ENCODE results near the gene HCRTR2. TPM values are rescaled to one million over a fixed set of nuclear protein-coding genes. Genes with fewer than 3 reads are reported as not detected.
A peak's percentile ranks its signal among the peaks of the same experiment; 100 is the strongest.

HCRTR2 gene
- polyA plus RNA-seq, 1 experiment, result not detected

- TF ChIP-seq, protein P1, sequence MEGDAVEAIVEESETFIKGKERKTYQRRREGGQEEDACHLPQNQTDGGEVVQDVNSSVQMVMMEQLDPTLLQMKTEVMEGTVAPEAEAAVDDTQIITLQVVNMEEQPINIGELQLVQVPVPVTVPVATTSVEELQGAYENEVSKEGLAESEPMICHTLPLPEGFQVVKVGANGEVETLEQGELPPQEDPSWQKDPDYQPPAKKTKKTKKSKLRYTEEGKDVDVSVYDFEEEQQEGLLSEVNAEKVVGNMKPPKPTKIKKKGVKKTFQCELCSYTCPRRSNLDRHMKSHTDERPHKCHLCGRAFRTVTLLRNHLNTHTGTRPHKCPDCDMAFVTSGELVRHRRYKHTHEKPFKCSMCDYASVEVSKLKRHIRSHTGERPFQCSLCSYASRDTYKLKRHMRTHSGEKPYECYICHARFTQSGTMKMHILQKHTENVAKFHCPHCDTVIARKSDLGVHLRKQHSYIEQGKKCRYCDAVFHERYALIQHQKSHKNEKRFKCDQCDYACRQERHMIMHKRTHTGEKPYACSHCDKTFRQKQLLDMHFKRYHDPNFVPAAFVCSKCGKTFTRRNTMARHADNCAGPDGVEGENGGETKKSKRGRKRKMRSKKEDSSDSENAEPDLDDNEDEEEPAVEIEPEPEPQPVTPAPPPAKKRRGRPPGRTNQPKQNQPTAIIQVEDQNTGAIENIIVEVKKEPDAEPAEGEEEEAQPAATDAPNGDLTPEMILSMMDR (IDR thresholded peaks at IDR 0.05; ENCODE audit: low read depth, low read length), result peak; percentile 75
- DNase-seq (ENCODE audit: low read depth, low spot score), result peak; percentile 26
- no peak overlapping the region for H3K27ac ChIP-seq (ENCODE audit: low read depth, low read length)
- ChIA-PET CTCF (interaction anchor here (0.6 to 3.3 kb wide), 56 partner anchors 8 to 1318 kb away, joined by 3 to 99 read pairs (median 4); partner anchors contain the start of gene COL21A1), POLR2A (no interaction called here)
- no peaks in the 10 kb centered on the region for H3K9me3 ChIP-seq (ENCODE audit: control insufficient read depth, insufficient read depth, low read length)
- H3K4me3 ChIP-seq (ENCODE audit: low read depth, low read length), result no peak overlapping the region
- no peaks in the 10 kb centered on the region for H3K27me3 ChIP-seq (ENCODE audit: control insufficient read depth, insufficient read depth, low read length)
Observed at GRCh38 chr6:55276745-55277530, 102.6 kb downstream of the HCRTR2 start.

GRCh38 chr6:55277646-55278045, 103.3 kb downstream of the HCRTR2 start:
- DNase-seq (ENCODE audit: low read depth, low spot score), result no peak
- ChIA-PET POLR2A (no interaction called here), CTCF (interaction anchor here (0.9 to 3.3 kb wide), 8 partner anchors 9 to 1015 kb away, joined by 3 to 61 read pairs (median 6); no protein-coding TSS in a partner anchor)
- Histone ChIP-seq H3K27me3 (ENCODE audit: control insufficient read depth, insufficient read depth, low read length) (no peaks in the 10 kb centered on the region), H3K4me3 (ENCODE audit: low read depth, low read length) (no peak overlapping the region), H3K9me3 (ENCODE audit: control insufficient read depth, insufficient read depth, low read length) (no peaks in the 10 kb centered on the region), H3K27ac (ENCODE audit: low read depth, low read length) (no peak overlapping the region)
- TF ChIP-seq, protein P1 (IDR thresholded peaks at IDR 0.05; ENCODE audit: low read depth, low read length), result no peak

DNA sequence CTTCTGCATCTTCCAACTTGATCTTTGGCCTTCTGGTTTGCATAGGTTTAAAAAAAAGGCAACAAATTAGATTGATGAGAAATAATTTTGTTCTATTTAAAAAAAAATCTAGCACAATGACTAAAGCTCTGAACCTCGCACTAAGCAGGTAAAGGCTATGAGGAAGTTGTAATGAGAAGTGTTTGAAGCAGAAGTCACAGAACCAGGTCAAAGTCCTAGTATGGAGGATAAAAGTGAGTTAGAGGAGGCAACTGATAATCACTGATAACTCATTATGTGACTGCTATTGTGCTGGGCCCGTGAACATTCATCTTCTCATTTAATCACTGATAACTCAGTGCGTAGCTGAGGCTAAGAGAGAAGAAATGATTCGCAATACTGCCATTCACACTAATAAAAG, 106.9 kb downstream of the HCRTR2 start:
- no peak overlapping the region for H3K4me3 ChIP-seq (ENCODE audit: low read depth, low read length)
- ChIA-PET CTCF (no interaction called here), POLR2A (no interaction called here)
- no peaks in the 10 kb centered on the region for H3K27me3 ChIP-seq (ENCODE audit: control insufficient read depth, insufficient read depth, low read length)
- no peaks in the 10 kb centered on the region for H3K9me3 ChIP-seq (ENCODE audit: control insufficient read depth, insufficient read depth, low read length)
- TF ChIP-seq, protein P1 (IDR thresholded peaks at IDR 0.05; ENCODE audit: low read depth, low read length), result no peak
- H3K27ac ChIP-seq (ENCODE audit: low read depth, low read length), result no peak overlapping the region
- DNase-seq (ENCODE audit: low read depth, low spot score), result no peak

DNA sequence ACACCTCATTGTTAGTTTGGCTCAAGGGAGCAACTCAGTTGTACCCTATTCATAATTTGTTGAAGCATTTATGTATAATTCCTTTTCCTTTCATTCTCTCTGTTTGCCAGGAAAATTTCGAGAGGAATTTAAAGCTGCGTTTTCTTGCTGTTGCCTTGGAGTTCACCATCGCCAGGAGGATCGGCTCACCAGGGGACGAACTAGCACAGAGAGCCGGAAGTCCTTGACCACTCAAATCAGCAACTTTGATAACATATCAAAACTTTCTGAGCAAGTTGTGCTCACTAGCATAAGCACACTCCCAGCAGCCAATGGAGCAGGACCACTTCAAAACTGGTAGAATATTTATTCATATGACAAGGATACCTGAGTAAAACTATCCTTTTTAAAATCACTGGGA, 107.8 kb downstream of the HCRTR2 start:
- ChIA-PET CTCF (interaction anchor here (0.7 kb wide), 1 partner anchor 11 kb away, joined by 3 read pairs; no protein-coding TSS in a partner anchor), POLR2A (no interaction called here)
- DNase-seq (ENCODE audit: low read depth, low spot score), result no peak
- H3K9me3 ChIP-seq (ENCODE audit: control insufficient read depth, insufficient read depth, low read length), result no peaks in the 10 kb centered on the region
- TF ChIP-seq, protein P1 (IDR thresholded peaks at IDR 0.05; ENCODE audit: low read depth, low read length), result no peak
- no peaks in the 10 kb centered on the region for H3K27me3 ChIP-seq (ENCODE audit: control insufficient read depth, insufficient read depth, low read length)
- no peak overlapping the region for H3K27ac ChIP-seq (ENCODE audit: low read depth, low read length)
- H3K4me3 ChIP-seq (ENCODE audit: low read depth, low read length), result no peak overlapping the region

GRCh38 chr6:55286824-55287223, 112.5 kb downstream of the HCRTR2 start:
- CTCF ChIA-PET, result interaction anchor here (1.4 to 2.1 kb wide), 3 partner anchors 10 to 676 kb away, joined by 3 to 18 read pairs (median 3); no protein-coding TSS in a partner anchor
- no peaks in the 10 kb centered on the region for H3K9me3 ChIP-seq (ENCODE audit: control insufficient read depth, insufficient read depth, low read length)
- no peak overlapping the region for H3K4me3 ChIP-seq (ENCODE audit: low read depth, low read length)
- H3K27ac ChIP-seq (ENCODE audit: low read depth, low read length), result no peak overlapping the region
- no peaks in the 10 kb centered on the region for H3K27me3 ChIP-seq (ENCODE audit: control insufficient read depth, insufficient read depth, low read length)
- POLR2A ChIA-PET, result no interaction called here
- DNase-seq (ENCODE audit: low read depth, low spot score), result no peak
- TF ChIP-seq, protein P1 (IDR thresholded peaks at IDR 0.05; ENCODE audit: low read depth, low read length), result no peak

Measured in AG04450 (cell line).